ENCODE data around the gene AOC3. TPM values are rescaled to one million over a fixed set of nuclear protein-coding genes. Genes with fewer than 3 reads are reported as not detected.

AOC3 gene
- total and polyA plus RNA-seq, 2 of the 8 experiments (the other 6 are each of a cell fraction or from before 2014, with no cell fraction given): 2.5 to 2.7 TPM

GRCh38 chr17:42803074-42803883 is 47.7 kb upstream of the AOC3 start:
- H3K79me1 ChIP-seq (ENCODE audit: low read depth, low read length): no peaks in the 10 kb centered on the region
- no peak overlapping the region for H3K18ac ChIP-seq (ENCODE audit: extremely low read depth, low read length)
- H2BK15ac ChIP-seq (ENCODE audit: low read length): no peak overlapping the region
- no peak overlapping the region for H2BK5ac ChIP-seq (ENCODE audit: low read depth, low read length)
- no peaks in the 10 kb centered on the region for H3K23me2 ChIP-seq (ENCODE audit: low read depth, low read length)
- H2AK5ac ChIP-seq (ENCODE audit: low read depth, low read length): no peak overlapping the region
- DNase-seq (ENCODE audit: low read depth in 1 of 2, low spot score in 2 of 2) (no peak), FAIRE-seq (no peak)
- no peak overlapping the region for H3K14ac ChIP-seq (ENCODE audit: insufficient read length)
- H3K4me1 ChIP-seq (replicated peaks in 1 of 4; ENCODE audit: control insufficient read depth in 3 of 4, insufficient read depth in 4 of 4, low read length in 3 of 4): no peaks in the 10 kb centered on the region
- ChIA-PET POLR2A (ENCODE audit: partially characterized antibody) (interaction anchor here (1.7 to 1.8 kb wide), 2 partner anchors 12 to 31 kb away, joined by 4 read pairs; no protein-coding TSS in a partner anchor), CTCF (ENCODE audit: partially characterized antibody) (interaction anchor here (0.7 to 3.6 kb wide), 4 partner anchors 14 to 78 kb away, joined by 3 to 15 read pairs (median 8); no protein-coding TSS in a partner anchor)
- 84% methylated on average over 2 of the region's 2 CpGs; no CpG with 5 or more reads in 1 of the 2 experiments for WGBS, 2 experiments (ENCODE audit: extremely low coverage in 1 of 2, insufficient coverage in 1 of 2, insufficient read length in 1 of 2, insufficient replicate concordance in 2 of 2, low coverage in 1 of 2, low lambda C conversion rate in 2 of 2, missing lambda C conversion rate in 1 of 2)
- H3K79me2 ChIP-seq (ENCODE audit: control insufficient read depth in 1 of 2, insufficient read depth in 2 of 2, low read length in 2 of 2): no peaks in the 10 kb centered on the region
- no peak overlapping the region for H3K27ac ChIP-seq (ENCODE audit: low read depth, low read length)
- no peak overlapping the region for H3K4me3 ChIP-seq (ENCODE audit: extremely low read depth in 1 of 4, insufficient read depth in 2 of 4, low read depth in 3 of 4, low read length in 4 of 4)
- H3K4me2 ChIP-seq (ENCODE audit: insufficient read depth in 1 of 2, low read depth in 2 of 2, low read length in 2 of 2): no peak overlapping the region
- no peak overlapping the region for H3K23ac ChIP-seq (ENCODE audit: insufficient read length)
- H2BK12ac ChIP-seq (ENCODE audit: low read depth, low read length): no peak overlapping the region
- no peak overlapping the region for H2BK120ac ChIP-seq (replicated peaks; ENCODE audit: low read depth, low read length)
- H3K9ac ChIP-seq (replicated peaks in 1 of 4; ENCODE audit: extremely low read depth in 1 of 4, low read depth in 3 of 4, low read length in 3 of 4): no peak overlapping the region
- H3K9me3 ChIP-seq (ENCODE audit: insufficient read depth in 2 of 2, low read depth in 1 of 2, low read length in 1 of 2): peaks cover 5 to 8% of the 10 kb centered on the region in 2 experiments; a peak in 3 of 4 replicates
- no peak overlapping the region for H4K8ac ChIP-seq (ENCODE audit: extremely low read depth, insufficient read depth, low read length)
- H2BK20ac ChIP-seq (ENCODE audit: low read length): no peak overlapping the region
- H3K36me3 ChIP-seq (ENCODE audit: control insufficient read depth in 2 of 4, insufficient read depth in 4 of 4, low read length in 3 of 4): no peaks in the 10 kb centered on the region; a peak in 1 of 8 replicates
- no peaks in the 10 kb centered on the region for H4K20me1 ChIP-seq (replicated peaks in 1 of 2; ENCODE audit: control insufficient read depth in 1 of 2, insufficient read depth in 2 of 2, low read length in 2 of 2)
- peaks cover 0 to 15% (median 11%) of the 10 kb centered on the region in 4 experiments; a peak in 6 of 7 replicates for H3K27me3 ChIP-seq (replicated peaks in 1 of 4; ENCODE audit: control insufficient read depth in 3 of 4, extremely low read depth in 1 of 4, insufficient read depth in 3 of 4, low read length in 3 of 4)
- no peak overlapping the region for H4K91ac ChIP-seq (replicated peaks; ENCODE audit: insufficient read length, low read length)
- H2AFZ ChIP-seq (ENCODE audit: low read length): no peak overlapping the region
- H3K56ac ChIP-seq (replicated peaks; ENCODE audit: insufficient read length, low read depth, low read length): no peak overlapping the region
- H4K5ac ChIP-seq (ENCODE audit: insufficient read length, low read depth, low read length): no peak overlapping the region
- H3K4ac ChIP-seq (replicated peaks; ENCODE audit: insufficient read length, low read depth, low read length): no peak overlapping the region
- TF ChIP-seq FOSL1 (IDR thresholded peaks at IDR 0.05; ENCODE audit: insufficient read depth, low read depth, low read length) (no peak), RFX5 (IDR thresholded peaks at IDR 0.05; ENCODE audit: borderline replicate concordance, low read depth, low read length) (no peak), TCF12 (IDR thresholded peaks at IDR 0.05; ENCODE audit: low read depth, low read length) (no peak), PHF8 (conservative IDR thresholded peaks at IDR 0.05; ENCODE audit: low read depth, low read length) (no peak)

Data from H1 (cell line).